ENCODE measurements around the gene ELOB. TPM values are rescaled to one million over a fixed set of nuclear protein-coding genes. Genes with fewer than 3 reads are reported as not detected.

ELOB gene
- total RNA-seq, 2 donors from 2014 or later = 264 to 272 TPM

GRCh38 chr16:2786061-2786825, 9.2 kb upstream of the ELOB start:
- peak; percentile 43 for DNase-seq
- H3K4me3 Mint-ChIP-seq = no peak overlapping the region
- Histone ChIP-seq H3K27me3 (ENCODE audit: control insufficient read depth, insufficient read depth, low read length, poor library complexity, severe bottlenecking) (peaks cover 28% of the 10 kb centered on the region), H3K36me3 (ENCODE audit: control insufficient read depth, insufficient read depth, low read length) (no peaks in the 10 kb centered on the region), H3K4me3 (ENCODE audit: low read length) (no peak overlapping the region), H3K27ac (ENCODE audit: low read depth, low read length) (no peak overlapping the region), H3K4me1 (ENCODE audit: control insufficient read depth, insufficient read depth, low read length) (peaks cover 5% of the 10 kb centered on the region), H3K9me3 (ENCODE audit: control insufficient read depth, low read length) (no peaks in the 10 kb centered on the region), H3K9ac (ENCODE audit: extremely low read depth, low read length, poor library complexity, severe bottlenecking) (no peak overlapping the region)
- no peak for TF ChIP-seq CTCF (conservative IDR thresholded peaks at IDR 0.05)
- no peaks in the 10 kb centered on the region for H3K9me3 Mint-ChIP-seq
- peaks cover 2% of the 10 kb centered on the region for H3K4me1 Mint-ChIP-seq
- 90% methylated on average over 11 to 15 of the region's 15 CpGs for WGBS, 2 experiments (ENCODE audit: insufficient coverage in 1 of 2, insufficient read length in 1 of 2)
- H3K27ac Mint-ChIP-seq = no peak overlapping the region
- H3K27me3 Mint-ChIP-seq (ENCODE audit: insufficient read depth) = peaks cover 22% of the 10 kb centered on the region
- H3K36me3 Mint-ChIP-seq (ENCODE audit: low read depth) = no peaks in the 10 kb centered on the region

- 70 to 78% methylated on average over 45 to 79 of the region's 79 CpGs for WGBS, 2 experiments (ENCODE audit: insufficient coverage in 1 of 2, insufficient read length in 1 of 2)
- Mint-ChIP-seq H3K36me3 (ENCODE audit: low read depth) (no peaks in the 10 kb centered on the region), H3K4me1 (peaks cover 5% of the 10 kb centered on the region), H3K27ac (no peak overlapping the region), H3K4me3 (no peak overlapping the region), H3K27me3 (ENCODE audit: insufficient read depth) (peaks cover 17% of the 10 kb centered on the region), H3K9me3 (no peaks in the 10 kb centered on the region)
- Histone ChIP-seq H3K9me3 (ENCODE audit: control insufficient read depth, low read length) (no peaks in the 10 kb centered on the region), H3K36me3 (ENCODE audit: control insufficient read depth, insufficient read depth, low read length) (no peaks in the 10 kb centered on the region), H3K27me3 (ENCODE audit: control insufficient read depth, insufficient read depth, low read length, poor library complexity, severe bottlenecking) (peaks cover 20% of the 10 kb centered on the region), H3K4me1 (ENCODE audit: control insufficient read depth, insufficient read depth, low read length) (peaks cover 5% of the 10 kb centered on the region), H3K4me3 (ENCODE audit: low read length) (no peak overlapping the region), H3K27ac (ENCODE audit: low read depth, low read length) (no peak overlapping the region), H3K9ac (ENCODE audit: extremely low read depth, low read length, poor library complexity, severe bottlenecking) (no peak overlapping the region)
- peak; percentile 44 for DNase-seq
- TF ChIP-seq CTCF (conservative IDR thresholded peaks at IDR 0.05) = peak; percentile 49
Observed at GRCh38 chr16:2785101-2785991, 8.3 kb upstream of the ELOB start.

- DNase-seq = peak; percentile 39
- Mint-ChIP-seq H3K9me3 (no peaks in the 10 kb centered on the region), H3K27ac (no peak overlapping the region), H3K27me3 (ENCODE audit: insufficient read depth) (peaks cover 13% of the 10 kb centered on the region), H3K36me3 (ENCODE audit: low read depth) (no peaks in the 10 kb centered on the region), H3K4me1 (peaks cover 7% of the 10 kb centered on the region), H3K4me3 (no peak overlapping the region)
- Histone ChIP-seq H3K36me3 (ENCODE audit: control insufficient read depth, insufficient read depth, low read length) (no peaks in the 10 kb centered on the region), H3K4me1 (ENCODE audit: control insufficient read depth, insufficient read depth, low read length) (peaks cover 5% of the 10 kb centered on the region), H3K4me3 (ENCODE audit: low read length) (no peak overlapping the region), H3K27me3 (ENCODE audit: control insufficient read depth, insufficient read depth, low read length, poor library complexity, severe bottlenecking) (peaks cover 20% of the 10 kb centered on the region), H3K27ac (ENCODE audit: low read depth, low read length) (no peak overlapping the region), H3K9ac (ENCODE audit: extremely low read depth, low read length, poor library complexity, severe bottlenecking) (no peak overlapping the region), H3K9me3 (ENCODE audit: control insufficient read depth, low read length) (no peaks in the 10 kb centered on the region)
- no peak for TF ChIP-seq CTCF (conservative IDR thresholded peaks at IDR 0.05)
- WGBS, 2 experiments (ENCODE audit: insufficient coverage in 1 of 2, insufficient read length in 1 of 2) = 87 to 89% methylated on average over 8 to 15 of the region's 15 CpGs
Observed at GRCh38 chr16:2784358-2785100, 7.4 kb upstream of the ELOB start.

Data from endodermal cell (in vitro differentiated cells).